ENCODE results near the gene SCN4B.

SCN4B gene

DNA sequence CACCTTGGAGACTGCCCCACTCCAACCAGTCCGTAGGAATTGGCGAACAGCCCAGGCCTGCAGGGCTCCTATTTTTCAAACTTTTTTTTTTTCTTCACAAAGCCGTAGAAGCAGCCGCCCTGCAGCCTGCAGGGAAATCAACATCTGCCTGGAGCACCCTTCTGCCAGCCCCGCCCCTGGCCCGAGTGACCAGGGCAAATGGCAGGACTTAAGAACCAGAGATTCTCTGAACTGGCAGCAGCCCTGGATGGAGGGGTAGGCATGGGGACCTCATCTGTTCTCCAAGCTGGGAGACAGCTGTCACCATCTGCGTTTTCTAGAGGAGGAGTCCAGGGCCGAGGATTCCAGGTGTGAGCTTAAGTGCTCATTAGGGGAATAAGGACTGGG, 18.3 kb upstream of the SCN4B start:
- H3K36me3 ChIP-seq (ENCODE audit: control insufficient read depth, insufficient read depth, low read length), result no peaks in the 10 kb centered on the region
- peaks cover 40% of the 10 kb centered on the region for H3K27me3 ChIP-seq (ENCODE audit: control insufficient read depth, insufficient read depth, low read length)
- H3K9ac ChIP-seq (ENCODE audit: low read length), result no peak overlapping the region
- peaks cover 8% of the 10 kb centered on the region for H3K4me1 ChIP-seq (ENCODE audit: control insufficient read depth, insufficient read depth, low read length)
- H3K9me3 ChIP-seq (ENCODE audit: control insufficient read depth, low read length), result no peaks in the 10 kb centered on the region
- H3K4me3 ChIP-seq (ENCODE audit: low read length), result no peak overlapping the region

DNA sequence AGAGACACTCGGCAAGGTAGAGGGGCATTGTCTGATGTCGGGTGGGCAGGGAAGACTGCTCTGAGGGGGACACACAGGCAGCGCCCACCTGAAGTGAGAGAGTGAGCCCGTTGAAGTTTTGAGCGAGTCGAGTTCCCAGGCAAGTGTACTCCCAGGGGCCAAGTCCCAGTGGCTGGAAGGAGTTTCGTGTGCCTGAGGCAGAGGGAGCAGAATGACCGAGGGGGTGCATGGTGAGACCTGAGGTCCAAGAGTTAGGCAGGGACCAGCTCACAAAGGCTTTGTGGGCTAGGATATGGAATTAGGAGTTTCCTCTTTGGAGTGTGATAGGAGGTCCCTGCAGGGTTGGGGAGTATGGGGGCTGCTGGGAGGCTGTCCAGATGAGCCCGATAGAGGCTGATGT, 17.6 kb upstream of the SCN4B start:
- H3K9me3 ChIP-seq (ENCODE audit: control insufficient read depth, low read length), result no peaks in the 10 kb centered on the region
- H3K9ac ChIP-seq (ENCODE audit: low read length), result no peak overlapping the region
- H3K4me1 ChIP-seq (ENCODE audit: control insufficient read depth, insufficient read depth, low read length), result peaks cover 8% of the 10 kb centered on the region
- no peaks in the 10 kb centered on the region for H3K36me3 ChIP-seq (ENCODE audit: control insufficient read depth, insufficient read depth, low read length)
- H3K4me3 ChIP-seq (ENCODE audit: low read length), result no peak overlapping the region
- peaks cover 40% of the 10 kb centered on the region for H3K27me3 ChIP-seq (ENCODE audit: control insufficient read depth, insufficient read depth, low read length)

DNA sequence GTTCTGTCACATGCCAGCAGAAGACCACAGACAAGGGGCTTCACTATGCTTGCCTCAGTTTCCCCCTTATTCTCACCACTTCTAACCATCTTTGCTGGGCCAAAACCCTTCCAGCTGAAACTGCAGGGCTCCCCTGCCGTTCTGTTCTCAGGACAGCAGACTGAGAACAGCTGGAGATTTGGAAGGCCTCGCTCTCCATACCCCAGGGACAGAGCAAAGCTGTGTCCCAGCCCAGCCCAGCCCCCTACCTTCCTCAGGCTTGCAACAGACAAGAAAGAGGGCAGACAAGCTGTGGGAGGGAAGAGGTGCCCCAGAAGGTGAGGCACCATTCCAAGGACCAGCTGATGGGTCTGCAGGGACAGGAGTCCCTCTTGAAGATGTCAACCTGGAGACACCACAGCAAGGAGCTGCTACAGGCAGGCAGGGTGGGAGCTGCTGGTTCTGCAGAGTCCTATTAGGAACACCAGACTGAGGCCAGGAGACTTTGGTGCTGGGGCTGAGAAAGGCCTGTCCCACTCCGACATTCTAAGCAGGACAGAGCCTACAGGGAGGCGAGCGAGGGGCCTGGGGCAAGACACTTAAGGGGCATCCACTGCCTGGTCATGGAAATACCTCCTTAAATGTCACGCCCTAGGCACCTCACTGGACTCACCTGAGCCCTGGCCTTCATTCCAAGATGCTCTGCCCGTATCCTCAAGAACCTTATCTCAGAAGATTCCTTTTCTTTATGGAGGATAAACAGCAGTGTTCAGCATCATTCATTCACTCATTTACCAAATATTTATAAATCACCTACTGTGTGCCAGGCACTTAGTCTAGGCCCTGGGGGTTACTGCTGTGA, 16.9 kb upstream of the SCN4B start:
- Histone ChIP-seq H3K4me1 (ENCODE audit: control insufficient read depth, insufficient read depth, low read length) (peaks cover 8% of the 10 kb centered on the region), H3K9me3 (ENCODE audit: control insufficient read depth, low read length) (no peaks in the 10 kb centered on the region), H3K4me3 (ENCODE audit: low read length) (no peak overlapping the region), H3K27me3 (ENCODE audit: control insufficient read depth, insufficient read depth, low read length) (peaks cover 40% of the 10 kb centered on the region), H3K36me3 (ENCODE audit: control insufficient read depth, insufficient read depth, low read length) (no peaks in the 10 kb centered on the region), H3K9ac (ENCODE audit: low read length) (no peak overlapping the region)

DNA sequence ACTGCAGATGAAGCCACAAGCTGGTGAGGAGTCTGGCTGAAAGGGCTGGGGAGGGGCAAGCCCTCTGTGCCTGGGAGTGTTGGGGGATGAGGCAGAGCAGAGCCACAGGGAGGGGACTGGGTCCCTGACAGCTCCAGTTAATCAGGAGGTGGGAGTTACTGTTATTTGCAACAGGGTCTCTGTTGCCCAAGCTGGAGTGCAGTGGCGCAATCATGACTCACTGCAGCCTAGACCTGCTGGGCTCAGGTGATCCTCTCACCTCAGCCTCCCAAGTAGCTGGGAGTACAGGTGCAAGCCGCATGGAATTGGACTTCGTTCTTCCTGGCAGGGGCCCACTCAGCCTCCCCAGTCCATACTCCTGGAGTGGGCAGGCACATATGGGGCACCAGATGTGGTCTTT, 16.1 kb upstream of the SCN4B start:
- peaks cover 45% of the 10 kb centered on the region for H3K27me3 ChIP-seq (ENCODE audit: control insufficient read depth, insufficient read depth, low read length)

DNA sequence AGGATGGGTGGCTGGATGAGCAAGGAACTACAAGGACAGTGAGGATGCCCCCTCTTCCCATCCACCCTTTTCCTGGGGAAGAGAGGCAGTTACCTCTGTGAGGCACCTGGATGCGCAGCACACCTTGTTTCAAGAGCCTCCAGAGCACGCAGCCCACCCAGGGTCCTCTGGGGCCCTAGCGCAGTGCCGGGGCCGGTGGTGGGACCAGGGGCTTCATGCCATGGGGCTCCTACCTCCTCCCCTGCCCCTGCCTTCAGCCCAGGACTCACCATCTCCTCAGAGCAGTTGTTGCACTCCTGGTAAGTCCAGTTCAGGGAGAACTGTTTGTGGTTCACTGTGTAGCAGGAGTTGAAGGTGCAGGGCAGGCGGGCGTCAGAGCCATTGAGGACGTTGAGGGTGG, 15.7 kb upstream of the SCN4B start:
- no peaks in the 10 kb centered on the region for H3K9me3 ChIP-seq (ENCODE audit: control insufficient read depth, low read length)
- H3K27me3 ChIP-seq (ENCODE audit: control insufficient read depth, insufficient read depth, low read length), result peaks cover 50% of the 10 kb centered on the region
- no peak overlapping the region for H3K9ac ChIP-seq (ENCODE audit: low read length)
- H3K36me3 ChIP-seq (ENCODE audit: control insufficient read depth, insufficient read depth, low read length), result no peaks in the 10 kb centered on the region
- H3K4me1 ChIP-seq (ENCODE audit: control insufficient read depth, insufficient read depth, low read length), result peaks cover 8% of the 10 kb centered on the region
- H3K4me3 ChIP-seq (ENCODE audit: low read length), result no peak overlapping the region

More for the DNA sequence above, 16.1 kb upstream of the SCN4B start:
- Histone ChIP-seq H3K36me3 (ENCODE audit: control insufficient read depth, insufficient read depth, low read length) (no peaks in the 10 kb centered on the region), H3K9ac (ENCODE audit: low read length) (no peak overlapping the region), H3K9me3 (ENCODE audit: control insufficient read depth, low read length) (no peaks in the 10 kb centered on the region), H3K4me3 (ENCODE audit: low read length) (no peak overlapping the region), H3K4me1 (ENCODE audit: control insufficient read depth, insufficient read depth, low read length) (peaks cover 8% of the 10 kb centered on the region)

DNA sequence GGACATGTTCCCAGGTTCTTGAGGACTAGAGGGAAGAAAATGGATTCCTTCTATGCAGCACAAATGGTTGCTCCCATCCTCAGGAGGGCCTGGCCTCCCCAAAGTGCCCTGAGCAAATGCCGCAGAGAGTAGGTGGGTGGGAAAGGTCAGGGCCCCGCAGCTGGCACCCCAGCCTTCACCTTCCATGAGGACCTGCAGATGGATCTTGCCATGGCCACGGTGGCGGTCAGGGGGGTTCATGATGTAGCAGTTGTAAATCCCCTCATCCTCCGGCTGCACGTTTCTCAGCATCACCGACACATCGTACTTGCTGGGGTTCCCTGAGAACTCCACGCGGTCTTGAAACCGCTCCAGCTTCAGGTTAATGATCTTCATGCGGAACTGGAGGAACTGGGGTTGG, 15.3 kb upstream of the SCN4B start:
- no peaks in the 10 kb centered on the region for H3K9me3 ChIP-seq (ENCODE audit: control insufficient read depth, low read length)
- H3K27me3 ChIP-seq (ENCODE audit: control insufficient read depth, insufficient read depth, low read length), result peaks cover 53% of the 10 kb centered on the region
- no peak overlapping the region for H3K4me3 ChIP-seq (ENCODE audit: low read length)
- no peak overlapping the region for H3K9ac ChIP-seq (ENCODE audit: low read length)
- no peaks in the 10 kb centered on the region for H3K36me3 ChIP-seq (ENCODE audit: control insufficient read depth, insufficient read depth, low read length)
- peaks cover 8% of the 10 kb centered on the region for H3K4me1 ChIP-seq (ENCODE audit: control insufficient read depth, insufficient read depth, low read length)

DNA sequence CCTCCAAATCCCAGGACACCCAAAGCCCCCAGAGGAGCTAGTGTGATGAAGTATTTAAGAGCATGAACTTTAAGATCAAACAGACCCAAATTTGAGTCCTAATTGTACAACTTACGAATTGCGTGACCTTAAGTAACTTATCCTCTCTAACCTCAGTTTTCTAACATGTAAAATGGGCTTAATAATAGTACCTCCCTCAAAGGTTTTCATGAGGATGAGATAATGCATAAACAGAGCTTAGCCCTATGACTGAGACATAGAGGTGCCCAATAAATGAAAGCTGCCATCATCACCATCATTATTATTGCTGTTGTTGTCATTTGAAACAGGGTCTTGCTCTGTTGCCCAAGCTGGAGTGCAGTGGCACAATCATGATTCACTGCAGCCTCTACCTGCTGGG, 14.6 kb upstream of the SCN4B start:
- H3K9ac ChIP-seq (ENCODE audit: low read length), result no peak overlapping the region
- peaks cover 8% of the 10 kb centered on the region for H3K4me1 ChIP-seq (ENCODE audit: control insufficient read depth, insufficient read depth, low read length)
- H3K27me3 ChIP-seq (ENCODE audit: control insufficient read depth, insufficient read depth, low read length), result peaks cover 60% of the 10 kb centered on the region
- H3K4me3 ChIP-seq (ENCODE audit: low read length), result no peak overlapping the region
- no peaks in the 10 kb centered on the region for H3K36me3 ChIP-seq (ENCODE audit: control insufficient read depth, insufficient read depth, low read length)
- H3K9me3 ChIP-seq (ENCODE audit: control insufficient read depth, low read length), result no peaks in the 10 kb centered on the region

DNA sequence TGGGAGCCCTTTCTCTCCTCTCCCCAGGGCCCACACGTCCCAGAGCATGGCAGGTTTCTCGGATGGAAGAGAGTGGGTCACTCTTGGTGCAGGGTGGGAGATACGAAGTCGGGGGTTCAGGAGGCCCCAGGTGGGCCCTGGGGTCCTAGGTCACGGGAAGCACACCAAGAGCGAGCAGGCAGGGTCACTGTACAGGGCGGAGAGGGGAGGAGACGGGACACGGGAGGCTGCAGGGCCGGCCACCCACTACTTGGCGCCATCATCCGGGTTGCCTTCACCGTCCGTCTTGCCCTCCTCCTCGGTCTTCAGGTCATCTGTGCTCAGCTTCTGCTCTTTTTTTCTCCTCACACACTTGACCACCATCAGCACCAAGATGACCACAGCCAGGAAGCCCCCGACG, 14.0 kb upstream of the SCN4B start:
- Histone ChIP-seq H3K4me3 (ENCODE audit: low read length) (no peak overlapping the region), H3K36me3 (ENCODE audit: control insufficient read depth, insufficient read depth, low read length) (no peaks in the 10 kb centered on the region), H3K9ac (ENCODE audit: low read length) (no peak overlapping the region), H3K9me3 (ENCODE audit: control insufficient read depth, low read length) (no peaks in the 10 kb centered on the region), H3K4me1 (ENCODE audit: control insufficient read depth, insufficient read depth, low read length) (peaks cover 5% of the 10 kb centered on the region), H3K27me3 (ENCODE audit: control insufficient read depth, insufficient read depth, low read length) (peaks cover 61% of the 10 kb centered on the region)

DNA sequence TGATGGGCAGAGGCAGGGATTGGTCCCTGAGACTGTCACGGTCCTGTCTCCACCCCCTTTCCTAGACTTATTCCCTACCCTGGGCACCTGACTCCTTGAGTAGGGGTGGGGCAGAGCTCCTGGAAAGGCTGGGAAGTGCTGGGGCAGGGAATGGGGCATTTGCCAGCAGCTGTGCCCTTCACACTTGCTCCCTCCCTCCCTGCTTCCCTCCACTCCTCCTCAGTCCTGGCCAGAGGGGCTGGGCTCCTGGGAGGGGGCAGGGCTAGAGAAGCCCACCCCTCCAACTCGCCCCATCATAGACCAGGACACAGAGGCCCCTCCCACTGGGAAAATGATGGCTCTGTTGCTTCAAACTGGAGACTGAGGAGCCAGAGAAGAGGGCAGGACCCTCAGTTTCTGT, 12.3 kb upstream of the SCN4B start:
- H3K27me3 ChIP-seq (ENCODE audit: control insufficient read depth, insufficient read depth, low read length), result peaks cover 53% of the 10 kb centered on the region
- no peaks in the 10 kb centered on the region for H3K36me3 ChIP-seq (ENCODE audit: control insufficient read depth, insufficient read depth, low read length)
- no peak overlapping the region for H3K9ac ChIP-seq (ENCODE audit: low read length)
- no peak overlapping the region for H3K4me3 ChIP-seq (ENCODE audit: low read length)
- no peaks in the 10 kb centered on the region for H3K4me1 ChIP-seq (ENCODE audit: control insufficient read depth, insufficient read depth, low read length)
- H3K9me3 ChIP-seq (ENCODE audit: control insufficient read depth, low read length), result no peaks in the 10 kb centered on the region

DNA sequence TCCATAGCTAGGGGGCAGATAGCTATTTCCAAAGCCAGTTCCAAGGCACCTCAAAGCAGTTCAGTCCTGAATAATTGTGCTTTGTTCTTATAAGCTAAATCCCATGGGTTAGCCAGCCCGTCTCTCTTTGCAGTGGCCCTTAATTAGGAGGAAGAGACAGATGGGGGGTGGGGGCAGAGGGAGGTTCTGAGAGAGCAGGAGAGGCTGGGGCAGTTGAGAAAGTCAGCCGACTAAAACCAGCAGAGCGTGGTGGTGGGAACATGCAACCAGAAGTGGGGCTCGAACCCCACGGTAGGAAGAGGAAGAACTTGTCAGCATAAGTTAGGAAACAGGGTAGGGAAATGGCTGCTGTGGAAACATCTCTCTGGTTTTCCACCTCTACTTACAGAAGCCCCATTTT, 10.9 kb upstream of the SCN4B start:
- Histone ChIP-seq H3K4me1 (ENCODE audit: control insufficient read depth, insufficient read depth, low read length) (no peaks in the 10 kb centered on the region), H3K36me3 (ENCODE audit: control insufficient read depth, insufficient read depth, low read length) (no peaks in the 10 kb centered on the region), H3K9ac (ENCODE audit: low read length) (no peak overlapping the region), H3K27me3 (ENCODE audit: control insufficient read depth, insufficient read depth, low read length) (peaks cover 51% of the 10 kb centered on the region), H3K4me3 (ENCODE audit: low read length) (no peak overlapping the region), H3K9me3 (ENCODE audit: control insufficient read depth, low read length) (no peaks in the 10 kb centered on the region)

DNA sequence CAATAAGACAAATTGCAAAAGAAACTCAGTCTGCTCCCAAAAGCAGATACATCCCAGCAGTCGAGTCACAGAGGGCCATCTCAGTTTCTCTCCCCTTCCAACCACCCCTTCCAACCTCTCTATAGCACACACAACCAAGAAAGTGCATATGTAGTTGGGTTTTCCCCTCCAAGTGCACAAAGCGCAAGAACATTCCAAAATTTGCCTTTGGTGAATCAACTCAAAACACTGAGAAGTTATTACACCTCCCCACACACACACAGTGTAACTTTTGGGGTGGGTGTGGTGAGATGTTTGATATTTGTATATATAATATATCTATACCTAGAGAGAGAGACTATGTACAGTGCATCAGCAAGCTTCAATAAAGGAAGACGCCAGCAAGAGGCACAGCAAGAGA, 10.2 kb upstream of the SCN4B start:
- Histone ChIP-seq H3K27me3 (ENCODE audit: control insufficient read depth, insufficient read depth, low read length) (peaks cover 52% of the 10 kb centered on the region), H3K9me3 (ENCODE audit: control insufficient read depth, low read length) (no peaks in the 10 kb centered on the region), H3K36me3 (ENCODE audit: control insufficient read depth, insufficient read depth, low read length) (no peaks in the 10 kb centered on the region), H3K4me3 (ENCODE audit: low read length) (no peak overlapping the region), H3K9ac (ENCODE audit: low read length) (no peak overlapping the region), H3K4me1 (ENCODE audit: control insufficient read depth, insufficient read depth, low read length) (no peaks in the 10 kb centered on the region)

DNA sequence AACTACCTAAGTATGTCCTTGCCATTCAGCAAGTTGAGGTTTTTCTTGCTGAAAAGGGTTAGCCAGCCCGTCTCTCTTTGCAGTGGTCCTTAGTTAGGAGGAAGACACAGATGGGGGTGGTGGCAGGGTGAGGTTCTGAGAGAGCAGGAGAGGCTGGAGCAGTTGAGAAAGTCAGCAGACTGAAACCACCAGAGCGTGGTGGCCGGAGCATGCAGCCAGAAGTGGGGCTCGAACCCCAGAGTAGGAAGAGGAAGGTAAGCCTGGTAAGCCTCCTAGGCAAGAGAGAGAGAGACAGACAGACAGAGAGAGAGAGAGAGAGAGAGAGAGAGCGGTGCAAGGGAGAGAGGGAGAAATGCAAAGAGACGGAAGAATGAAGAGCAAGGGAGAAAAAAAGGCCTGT, 9.2 kb upstream of the SCN4B start:
- H3K27me3 ChIP-seq (ENCODE audit: control insufficient read depth, insufficient read depth, low read length), result peaks cover 62% of the 10 kb centered on the region

More for the DNA sequence above, 9.2 kb upstream of the SCN4B start:
- H3K36me3 ChIP-seq (ENCODE audit: control insufficient read depth, insufficient read depth, low read length), result no peaks in the 10 kb centered on the region
- H3K4me3 ChIP-seq (ENCODE audit: low read length), result no peak overlapping the region
- no peaks in the 10 kb centered on the region for H3K9me3 ChIP-seq (ENCODE audit: control insufficient read depth, low read length)
- no peaks in the 10 kb centered on the region for H3K4me1 ChIP-seq (ENCODE audit: control insufficient read depth, insufficient read depth, low read length)
- H3K9ac ChIP-seq (ENCODE audit: low read length), result no peak overlapping the region
